ENCODE results near the gene PNMA1.
A peak's percentile ranks its signal among the peaks of the same experiment; 100 is the strongest.

Gene PNMA1

GRCh38 chr14:73713803-73714655, at the start of gene PNMA1:
Gene PNMA1, minus strand, starts transcription at chr14:73714384. Its CDS starts 745 bp downstream, at chr14:73713639.
- peak; percentile 95 for DNase-seq (ENCODE audit: low spot score)

DNA sequence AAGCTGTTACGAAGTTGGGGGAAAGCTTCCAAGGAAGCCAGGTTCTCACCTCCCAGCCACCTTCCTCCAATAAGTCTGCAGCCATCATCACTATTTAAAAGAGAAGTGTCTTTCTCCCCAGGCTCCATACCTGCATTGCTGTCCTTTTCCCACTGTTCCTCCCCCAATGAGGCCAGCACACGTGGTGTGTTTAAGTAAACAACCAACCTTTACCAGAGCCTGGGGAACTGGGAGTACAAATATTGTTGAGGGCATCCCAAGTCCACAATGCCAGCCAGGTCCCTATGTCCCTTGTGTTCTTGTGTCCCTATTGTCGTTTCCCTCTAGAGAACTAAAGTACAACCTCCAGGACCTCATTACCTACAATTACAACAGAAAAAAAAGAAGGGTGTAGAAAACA, 49.2 kb upstream of the PNMA1 start:
- DNase-seq (ENCODE audit: low spot score) = no peak

DNA sequence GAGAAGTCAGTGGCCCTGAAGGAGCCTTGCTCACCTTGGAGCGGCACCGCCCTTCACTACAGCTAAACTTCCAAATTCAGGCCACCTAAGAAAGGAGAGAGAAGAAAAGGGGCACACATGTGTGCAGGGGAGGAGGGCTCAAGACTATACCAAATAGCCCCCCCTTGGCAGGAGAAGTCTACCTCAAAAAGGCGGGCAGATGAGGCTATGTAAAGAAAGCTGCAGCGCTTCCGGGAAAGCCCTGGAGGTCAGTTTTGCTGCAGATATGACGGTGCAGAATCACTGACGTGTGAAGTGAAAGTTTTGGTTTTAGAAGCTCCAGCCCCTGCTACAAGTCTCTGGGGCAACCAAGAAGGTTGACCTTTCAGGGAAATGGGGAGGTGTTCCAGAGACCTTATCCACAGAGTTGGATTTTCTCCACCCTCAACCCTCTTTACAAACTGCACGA, 48.2 kb upstream of the PNMA1 start:
- DNase-seq (ENCODE audit: low spot score) = no peak

- no peak for DNase-seq (ENCODE audit: low spot score)
Observed at GRCh38 chr14:73761618-73762355, 47.6 kb upstream of the PNMA1 start.

- no peak for DNase-seq (ENCODE audit: low spot score)
Observed at GRCh38 chr14:73760598-73761586, 46.7 kb upstream of the PNMA1 start.

GRCh38 chr14:73759714-73760597, 45.8 kb upstream of the PNMA1 start:
- peak; percentile 95 for DNase-seq (ENCODE audit: low spot score)

DNA sequence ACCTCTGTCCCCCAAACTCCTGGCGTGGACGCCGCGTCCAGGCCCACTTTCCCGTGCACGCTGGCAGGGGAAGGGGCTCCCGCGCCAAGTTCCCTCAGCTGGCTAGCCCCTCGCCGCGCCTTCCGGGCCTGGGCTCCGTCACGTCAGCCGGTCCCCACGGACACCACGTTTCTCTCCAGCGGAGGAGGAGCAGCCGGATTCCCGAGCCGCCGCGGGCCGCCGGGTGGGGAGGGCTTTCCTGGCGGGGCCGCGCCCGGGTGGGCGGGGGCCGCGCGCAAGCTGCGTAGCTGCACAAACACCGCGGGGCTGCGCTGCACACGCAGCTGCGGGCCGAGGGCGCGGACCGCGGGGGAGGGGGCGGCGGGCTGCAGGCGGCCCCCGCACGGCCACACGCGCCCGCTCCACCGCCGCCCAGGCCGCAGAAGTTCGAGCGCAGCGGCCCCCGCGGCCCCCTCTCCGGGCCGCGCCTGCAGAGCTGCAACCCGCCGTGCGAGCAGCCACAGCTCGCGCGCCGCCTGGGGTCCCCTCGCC, 45.1 kb upstream of the PNMA1 start:
- DNase-seq (ENCODE audit: low spot score) = peak; percentile 67

GRCh38 chr14:73758392-73759182, 44.4 kb upstream of the PNMA1 start:
- peak; percentile 85 for DNase-seq (ENCODE audit: low spot score)

DNA sequence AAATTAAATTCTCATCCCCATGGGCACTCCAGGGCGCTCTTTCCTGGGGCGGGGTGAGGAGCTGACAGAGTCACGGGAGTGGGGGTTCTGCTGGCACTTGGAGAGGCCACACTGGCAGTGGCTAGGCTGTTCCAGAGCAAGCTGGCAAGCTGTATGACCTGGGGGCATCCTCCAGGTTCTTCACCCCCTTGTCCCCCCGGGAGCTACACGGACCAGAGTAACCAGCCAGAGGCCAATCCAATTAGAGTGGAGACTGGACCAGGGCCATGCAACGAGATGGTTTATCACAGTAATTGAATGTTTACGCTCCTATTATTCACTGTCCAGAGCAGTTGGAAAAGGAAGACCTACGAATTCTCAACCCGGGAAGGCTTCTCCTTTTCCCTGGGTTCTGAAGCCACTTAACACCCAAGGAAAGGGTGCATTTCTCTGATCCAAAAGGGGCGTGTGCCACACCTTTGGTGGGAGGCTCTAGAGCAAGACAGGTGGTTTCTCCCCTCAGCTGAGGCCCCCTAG, 43.8 kb upstream of the PNMA1 start:
- DNase-seq (ENCODE audit: low spot score) = no peak

- DNase-seq (ENCODE audit: low spot score) = no peak
Observed at GRCh38 chr14:73757381-73757780, 43.2 kb upstream of the PNMA1 start.

GRCh38 chr14:73755434-73756014, 41.3 kb upstream of the PNMA1 start:
- DNase-seq (ENCODE audit: low spot score) = peak; percentile 49

GRCh38 chr14:73754911-73755360, 40.8 kb upstream of the PNMA1 start:
- DNase-seq (ENCODE audit: low spot score) = peak; percentile 48

DNA sequence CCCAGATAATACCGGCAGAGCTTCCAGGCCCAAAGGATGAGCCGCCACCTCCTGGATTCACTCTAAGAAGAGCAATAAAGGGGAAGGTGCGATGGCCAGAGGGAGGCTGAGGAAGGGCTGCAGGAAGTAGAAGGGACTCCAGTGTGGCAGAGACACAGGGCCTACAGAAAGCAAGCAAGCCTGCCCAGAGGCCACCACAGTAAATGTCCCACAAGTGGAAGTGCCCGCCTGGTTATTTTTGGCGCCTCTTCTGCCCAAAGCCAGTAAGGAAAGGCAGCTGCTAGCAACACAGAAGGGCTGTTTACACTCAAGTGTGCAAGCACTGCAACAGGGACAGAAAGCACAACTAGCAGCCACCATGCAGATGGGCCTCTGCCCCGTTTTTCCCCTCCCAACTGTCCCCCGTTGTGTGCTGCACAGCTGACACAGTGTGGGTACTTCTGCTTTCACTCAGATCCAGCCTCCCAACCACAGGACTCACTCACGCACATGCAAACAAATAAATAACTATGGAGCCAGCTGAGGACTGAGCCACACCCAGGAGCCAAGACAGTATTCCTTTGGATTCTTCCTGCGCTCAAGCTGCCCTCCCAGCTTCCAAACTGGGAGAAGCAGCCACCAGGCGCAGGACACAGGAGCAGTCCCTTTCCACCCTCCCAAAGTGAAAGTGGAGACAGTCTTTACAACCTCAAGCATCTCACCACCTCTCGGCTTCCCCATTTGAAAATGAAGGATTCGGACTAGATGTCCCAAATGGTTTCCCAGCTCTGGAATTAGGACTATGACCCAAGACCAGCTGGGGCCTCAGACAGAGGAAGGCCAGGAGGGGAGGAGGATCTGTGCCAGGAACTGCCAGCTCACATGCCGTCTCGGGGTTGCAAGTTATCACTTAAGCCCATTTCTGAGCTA, 40.0 kb upstream of the PNMA1 start:
- DNase-seq (ENCODE audit: low spot score) = no peak

GRCh38 chr14:73753124-73753886, 39.1 kb upstream of the PNMA1 start:
- DNase-seq (ENCODE audit: low spot score) = peak; percentile 49

DNA sequence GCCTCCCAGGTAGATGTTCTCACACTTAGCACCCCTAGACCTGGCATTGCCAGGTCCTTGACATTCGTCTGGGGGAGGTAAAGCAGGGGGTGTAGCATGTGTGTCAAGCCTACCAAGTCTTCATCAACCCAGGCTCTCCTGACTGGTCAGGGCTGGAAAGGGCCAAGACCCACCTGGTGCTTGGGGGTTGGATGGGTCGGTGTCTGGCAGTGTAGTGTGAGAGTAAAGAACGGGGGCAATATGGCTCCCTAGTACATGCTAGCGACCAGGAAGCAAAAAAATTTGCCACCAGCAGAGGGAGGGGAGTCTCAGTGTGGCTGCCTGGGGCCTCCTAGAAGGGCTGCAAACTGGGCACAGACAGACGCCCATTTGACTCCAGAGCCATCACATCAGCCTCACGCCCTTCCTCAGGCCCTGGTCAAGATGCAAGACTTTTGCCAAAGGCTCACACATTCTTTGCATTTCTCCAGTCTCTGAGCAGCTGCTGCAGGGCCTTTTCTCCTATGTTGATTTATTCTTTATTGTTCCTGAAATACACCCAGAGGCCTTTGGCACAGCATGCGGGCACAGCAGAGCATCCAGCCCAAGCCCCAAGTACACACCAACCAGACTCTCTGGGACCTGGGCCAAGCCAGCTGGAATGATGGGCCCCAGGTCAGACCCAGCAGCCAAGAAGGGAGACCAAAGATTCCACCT, 38.3 kb upstream of the PNMA1 start:
- DNase-seq (ENCODE audit: low spot score) = peak; percentile 47

DNA sequence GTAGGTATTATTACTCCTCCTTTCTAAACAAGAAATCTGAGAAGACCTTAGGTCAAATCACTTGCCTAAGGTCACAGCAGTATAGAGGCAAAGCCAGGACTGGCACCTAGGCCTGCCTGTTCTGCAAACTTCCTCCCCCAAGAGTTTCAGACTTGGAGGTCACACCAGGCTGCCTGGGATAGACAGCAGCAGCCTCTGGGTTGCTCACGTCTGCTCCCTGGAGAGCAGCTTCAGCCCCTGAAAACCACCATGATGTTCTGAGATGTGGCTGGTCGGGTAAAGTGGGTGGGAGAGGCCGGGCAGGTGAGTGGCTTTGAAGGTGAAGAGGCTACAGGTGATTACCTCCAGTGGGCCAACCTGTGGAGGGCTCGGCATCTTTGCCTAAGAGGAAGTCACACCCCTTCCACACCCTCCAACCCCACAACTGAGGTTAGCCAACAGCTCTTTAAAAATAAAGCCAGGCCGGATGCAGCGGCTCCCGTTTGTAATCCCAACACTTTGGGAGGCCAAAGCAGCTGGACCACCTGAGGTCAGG, 37.0 kb upstream of the PNMA1 start:
- DNase-seq (ENCODE audit: low spot score) = no peak
